ENCODE measurements around the gene ZFPL1.

ZFPL1 gene

DNA sequence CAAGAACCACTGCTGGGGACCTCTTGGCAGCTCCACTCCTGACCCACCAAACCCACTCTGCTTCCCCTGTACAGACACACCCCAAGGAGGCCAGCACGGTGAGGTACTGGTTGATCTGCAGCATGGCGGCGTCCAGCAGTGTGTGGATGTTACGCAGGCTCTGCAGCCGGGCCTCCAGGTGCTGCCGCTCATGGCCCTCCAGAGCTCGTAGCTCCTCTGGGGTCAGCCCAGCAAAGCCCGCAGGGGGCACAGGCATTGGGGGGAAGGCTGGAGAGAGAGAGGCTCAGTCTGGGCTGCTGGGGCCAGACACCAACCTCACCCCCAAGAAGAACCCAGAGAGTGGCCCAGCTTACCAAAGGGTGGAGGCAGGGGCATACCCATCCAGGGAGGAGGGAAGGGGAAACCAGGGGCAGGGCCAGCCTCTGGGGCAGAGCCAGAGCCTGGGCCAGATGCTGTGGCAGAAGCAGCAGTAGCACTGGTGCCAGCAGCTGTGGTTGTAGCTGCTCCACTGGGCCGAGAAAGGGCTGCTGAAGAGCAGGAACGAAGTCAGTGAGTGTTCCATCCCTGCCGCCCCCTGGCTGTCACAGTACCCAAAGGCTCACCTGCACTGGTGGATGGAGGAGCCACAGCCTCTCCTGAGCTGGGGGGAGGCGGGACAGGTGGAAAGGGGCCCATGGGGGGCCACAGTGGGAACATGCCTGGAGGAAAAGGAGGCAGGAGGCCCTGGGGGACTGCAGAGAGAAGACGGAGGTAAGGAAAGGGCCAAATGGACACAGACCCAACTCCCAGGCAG lies 45.8 kb downstream of the ZFPL1 start:
- no peak for DNase-seq (ENCODE audit: low read depth, low spot score)
- Histone ChIP-seq H3K27me3 (ENCODE audit: control insufficient read depth, insufficient read depth, low read length) (no peaks in the 10 kb centered on the region), H3K36me3 (ENCODE audit: control insufficient read depth, insufficient read depth, low read length) (peaks cover 47% of the 10 kb centered on the region), H3K4me3 (ENCODE audit: low read length) (no peak overlapping the region), H3K4me1 (ENCODE audit: control insufficient read depth, insufficient read depth, low read length) (peaks cover 2% of the 10 kb centered on the region; the same call in 1 of the 2 replicates), H3K27ac (ENCODE audit: low read length) (no peak overlapping the region), H3K9me3 (ENCODE audit: control insufficient read depth, insufficient read depth, low read length) (no peaks in the 10 kb centered on the region)
- no CpG with 5 or more reads among the region's 13 CpGs for WGBS (ENCODE audit: insufficient coverage, insufficient read length)

DNA sequence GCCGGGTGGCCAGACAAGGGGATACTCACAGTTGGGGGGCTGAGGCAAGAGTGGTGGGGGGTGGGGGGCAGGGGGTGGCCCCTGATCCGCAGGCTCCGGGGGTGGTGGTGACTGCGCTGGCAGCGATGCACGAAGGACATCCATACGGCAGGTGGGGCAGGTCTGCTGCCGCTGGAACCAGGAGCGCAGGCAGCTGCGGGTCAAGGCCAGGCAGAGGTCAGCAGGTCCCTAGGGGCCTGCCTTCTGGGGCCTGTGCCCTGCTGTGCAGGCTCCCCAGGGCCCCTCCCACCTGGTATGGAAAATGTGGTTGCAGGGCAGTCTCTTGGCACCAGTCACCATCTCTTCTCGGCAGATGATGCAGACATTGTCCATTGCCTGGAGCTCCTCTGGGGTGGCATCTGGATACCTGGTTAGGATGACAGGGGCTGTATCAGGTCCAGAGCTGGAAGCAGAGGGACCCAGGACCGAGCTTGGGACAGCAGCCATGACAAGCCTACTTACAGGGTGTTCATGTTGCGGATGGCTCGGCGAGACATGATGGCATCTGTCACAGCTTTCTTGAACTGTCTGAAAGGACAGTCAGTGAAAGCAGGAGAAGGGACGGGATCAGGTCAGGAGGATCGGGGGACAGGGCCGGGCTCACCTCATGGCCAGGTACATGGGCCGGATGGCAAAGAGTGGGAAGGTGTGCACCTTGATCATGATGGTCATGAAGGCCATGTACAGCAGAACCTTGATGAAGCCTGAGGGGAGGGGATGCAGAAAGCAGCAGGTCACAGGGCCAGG lies 46.8 kb downstream of the ZFPL1 start:
- no CpG with 5 or more reads among the region's 19 CpGs for WGBS (ENCODE audit: insufficient coverage, insufficient read length)
- Histone ChIP-seq H3K4me1 (ENCODE audit: control insufficient read depth, insufficient read depth, low read length) (peaks cover 2% of the 10 kb centered on the region; the same call in 1 of the 2 replicates), H3K36me3 (ENCODE audit: control insufficient read depth, insufficient read depth, low read length) (peaks cover 37% of the 10 kb centered on the region), H3K9me3 (ENCODE audit: control insufficient read depth, insufficient read depth, low read length) (no peaks in the 10 kb centered on the region), H3K4me3 (ENCODE audit: low read length) (no peak overlapping the region), H3K27me3 (ENCODE audit: control insufficient read depth, insufficient read depth, low read length) (no peaks in the 10 kb centered on the region), H3K27ac (ENCODE audit: low read length) (no peak overlapping the region)
- DNase-seq (ENCODE audit: low read depth, low spot score) = no peak

GRCh38 chr11:65131417-65131776 lies 47.4 kb downstream of the ZFPL1 start:
- DNase-seq (ENCODE audit: low read depth, low spot score) = no peak
- Histone ChIP-seq H3K27me3 (ENCODE audit: control insufficient read depth, insufficient read depth, low read length) (no peaks in the 10 kb centered on the region), H3K4me3 (ENCODE audit: low read length) (no peak overlapping the region), H3K9me3 (ENCODE audit: control insufficient read depth, insufficient read depth, low read length) (no peaks in the 10 kb centered on the region), H3K36me3 (ENCODE audit: control insufficient read depth, insufficient read depth, low read length) (peaks cover 34% of the 10 kb centered on the region), H3K27ac (ENCODE audit: low read length) (no peak overlapping the region), H3K4me1 (ENCODE audit: control insufficient read depth, insufficient read depth, low read length) (peaks cover 2% of the 10 kb centered on the region; the same call in 1 of the 2 replicates)
- no CpG with 5 or more reads among the region's 3 CpGs for WGBS (ENCODE audit: insufficient coverage, insufficient read length)

GRCh38 chr11:65131895-65132237 lies 47.8 kb downstream of the ZFPL1 start:
- Histone ChIP-seq H3K36me3 (ENCODE audit: control insufficient read depth, insufficient read depth, low read length) (peaks cover 30% of the 10 kb centered on the region), H3K27ac (ENCODE audit: low read length) (no peak overlapping the region), H3K4me1 (ENCODE audit: control insufficient read depth, insufficient read depth, low read length) (peaks cover 2% of the 10 kb centered on the region; the same call in 1 of the 2 replicates), H3K9me3 (ENCODE audit: control insufficient read depth, insufficient read depth, low read length) (no peaks in the 10 kb centered on the region), H3K27me3 (ENCODE audit: control insufficient read depth, insufficient read depth, low read length) (no peaks in the 10 kb centered on the region), H3K4me3 (ENCODE audit: low read length) (no peak overlapping the region)
- no peak for DNase-seq (ENCODE audit: low read depth, low spot score)
- no CpG with 5 or more reads among the region's 6 CpGs for WGBS (ENCODE audit: insufficient coverage, insufficient read length)

DNA sequence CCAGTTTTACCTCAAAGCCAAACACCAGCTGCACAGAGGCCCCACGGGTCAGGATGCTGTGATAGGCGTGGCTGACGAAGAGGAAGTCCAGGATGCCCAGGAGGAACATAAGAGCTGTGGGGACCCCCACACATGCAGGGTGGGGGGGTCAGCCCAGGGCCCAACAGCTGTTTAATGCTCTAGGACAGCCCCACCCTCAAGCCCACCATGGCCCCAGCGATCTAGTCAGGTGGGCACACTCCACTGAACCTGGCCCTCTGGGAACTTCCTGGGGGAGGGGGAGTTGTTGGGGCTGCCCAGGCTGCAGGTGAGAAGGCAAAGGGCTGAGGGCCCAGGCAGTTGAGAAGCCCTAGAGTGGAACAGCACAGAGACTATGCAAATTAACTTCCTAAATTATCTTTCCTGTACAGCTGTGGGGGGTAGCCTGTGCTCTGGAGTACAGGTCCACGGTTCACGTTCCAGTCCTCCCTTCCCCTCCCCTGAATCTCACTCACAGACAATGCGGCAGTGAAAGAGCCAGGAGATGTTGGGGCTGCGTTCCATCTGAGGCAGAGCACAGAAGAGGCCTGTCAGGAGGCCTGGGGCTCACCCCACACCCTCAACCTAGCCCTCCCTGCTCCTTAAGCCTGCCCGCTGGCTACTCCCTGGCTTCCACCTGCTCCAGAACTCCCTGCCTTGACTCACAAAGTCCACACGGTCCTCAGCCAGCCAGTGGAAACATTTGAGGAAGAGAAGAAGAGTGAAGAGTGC lies 48.4 kb downstream of the ZFPL1 start:
- no peak for DNase-seq (ENCODE audit: low read depth, low spot score)
- Histone ChIP-seq H3K27me3 (ENCODE audit: control insufficient read depth, insufficient read depth, low read length) (no peaks in the 10 kb centered on the region), H3K9me3 (ENCODE audit: control insufficient read depth, insufficient read depth, low read length) (no peaks in the 10 kb centered on the region), H3K27ac (ENCODE audit: low read length) (no peak overlapping the region), H3K4me1 (ENCODE audit: control insufficient read depth, insufficient read depth, low read length) (peaks cover 2% of the 10 kb centered on the region; the same call in 1 of the 2 replicates), H3K36me3 (ENCODE audit: control insufficient read depth, insufficient read depth, low read length) (peaks cover 28% of the 10 kb centered on the region), H3K4me3 (ENCODE audit: low read length) (no peak overlapping the region)
- no CpG with 5 or more reads among the region's 10 CpGs for WGBS (ENCODE audit: insufficient coverage, insufficient read length)

DNA sequence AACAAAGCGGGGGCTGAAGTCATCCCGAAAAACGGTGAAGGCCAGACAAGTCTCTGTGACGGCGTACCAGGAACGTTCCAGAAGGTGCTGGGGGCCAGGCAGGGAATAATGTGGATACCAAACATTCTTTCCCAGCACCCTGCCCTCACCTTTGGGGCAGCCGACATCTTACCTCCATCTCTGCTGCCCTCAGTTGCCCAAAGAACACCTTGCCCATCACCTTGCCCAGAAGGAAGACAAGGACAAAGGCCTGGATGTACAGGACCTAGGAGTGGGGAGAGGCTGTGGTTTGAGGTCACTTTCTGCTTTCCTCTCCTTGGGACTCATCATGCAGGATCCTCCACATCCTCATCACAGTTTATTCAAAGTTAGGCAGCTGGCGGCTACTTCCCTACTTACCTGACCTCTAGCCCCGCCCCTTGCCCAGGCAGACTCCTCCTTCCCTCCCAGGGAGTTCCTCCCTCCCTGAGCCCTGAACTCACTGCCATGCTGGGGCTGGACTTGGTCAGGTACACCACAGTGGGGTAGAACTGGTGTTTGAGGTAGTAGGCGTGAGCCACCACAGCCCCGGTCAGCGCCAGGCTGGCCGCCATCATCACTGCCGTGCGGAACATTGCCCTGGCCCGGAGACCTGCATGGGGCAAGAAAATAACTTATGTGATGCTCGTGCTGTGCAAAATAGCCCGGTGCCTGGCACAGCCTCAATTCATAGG lies 49.1 kb downstream of the ZFPL1 start:
- no peaks in the 10 kb centered on the region for H3K27me3 ChIP-seq (ENCODE audit: control insufficient read depth, insufficient read depth, low read length)
- peaks cover 2% of the 10 kb centered on the region; the same call in 1 of the 2 replicates for H3K4me1 ChIP-seq (ENCODE audit: control insufficient read depth, insufficient read depth, low read length)
- H3K27ac ChIP-seq (ENCODE audit: low read length) = no peak overlapping the region
- WGBS (ENCODE audit: insufficient coverage, insufficient read length) = no CpG with 5 or more reads among the region's 18 CpGs
- peak overlapping the region; percentile 90; the same call in 1 of the 2 replicates for H3K4me3 ChIP-seq (ENCODE audit: low read length)
- peaks cover 21% of the 10 kb centered on the region for H3K36me3 ChIP-seq (ENCODE audit: control insufficient read depth, insufficient read depth, low read length)
- DNase-seq (ENCODE audit: low read depth, low spot score) = no peak
- no peaks in the 10 kb centered on the region for H3K9me3 ChIP-seq (ENCODE audit: control insufficient read depth, insufficient read depth, low read length)

DNA sequence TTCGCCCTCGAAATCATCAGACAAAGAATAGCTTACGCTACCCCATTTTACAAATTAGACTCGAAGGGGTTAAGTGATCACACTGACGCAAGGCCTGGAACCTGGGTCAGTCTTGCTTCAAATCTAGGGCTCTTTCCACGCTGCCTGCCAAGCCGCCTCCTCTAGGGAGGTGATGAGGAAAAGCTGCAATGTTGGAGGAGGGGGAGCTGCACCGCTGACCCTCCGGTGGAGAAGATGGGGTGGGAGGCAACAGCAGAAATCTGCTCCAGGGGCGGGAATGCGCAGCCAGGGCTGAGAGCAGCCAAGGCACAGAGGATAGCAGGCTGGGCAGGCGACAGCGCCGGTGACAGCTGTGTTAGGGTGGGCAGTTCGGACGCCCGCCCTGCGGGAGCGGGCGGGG lies 49.7 kb downstream of the ZFPL1 start:
- DNase-seq (ENCODE audit: low read depth, low spot score) = no peak
- Histone ChIP-seq H3K4me1 (ENCODE audit: control insufficient read depth, insufficient read depth, low read length) (peaks cover 2% of the 10 kb centered on the region; the same call in 1 of the 2 replicates), H3K27ac (ENCODE audit: low read length) (no peak overlapping the region), H3K36me3 (ENCODE audit: control insufficient read depth, insufficient read depth, low read length) (peaks cover 19% of the 10 kb centered on the region), H3K27me3 (ENCODE audit: control insufficient read depth, insufficient read depth, low read length) (no peaks in the 10 kb centered on the region), H3K4me3 (ENCODE audit: low read length) (peak overlapping the region; percentile 90), H3K9me3 (ENCODE audit: control insufficient read depth, insufficient read depth, low read length) (no peaks in the 10 kb centered on the region)
- no CpG with 5 or more reads among the region's 20 CpGs for WGBS (ENCODE audit: insufficient coverage, insufficient read length)

DNA sequence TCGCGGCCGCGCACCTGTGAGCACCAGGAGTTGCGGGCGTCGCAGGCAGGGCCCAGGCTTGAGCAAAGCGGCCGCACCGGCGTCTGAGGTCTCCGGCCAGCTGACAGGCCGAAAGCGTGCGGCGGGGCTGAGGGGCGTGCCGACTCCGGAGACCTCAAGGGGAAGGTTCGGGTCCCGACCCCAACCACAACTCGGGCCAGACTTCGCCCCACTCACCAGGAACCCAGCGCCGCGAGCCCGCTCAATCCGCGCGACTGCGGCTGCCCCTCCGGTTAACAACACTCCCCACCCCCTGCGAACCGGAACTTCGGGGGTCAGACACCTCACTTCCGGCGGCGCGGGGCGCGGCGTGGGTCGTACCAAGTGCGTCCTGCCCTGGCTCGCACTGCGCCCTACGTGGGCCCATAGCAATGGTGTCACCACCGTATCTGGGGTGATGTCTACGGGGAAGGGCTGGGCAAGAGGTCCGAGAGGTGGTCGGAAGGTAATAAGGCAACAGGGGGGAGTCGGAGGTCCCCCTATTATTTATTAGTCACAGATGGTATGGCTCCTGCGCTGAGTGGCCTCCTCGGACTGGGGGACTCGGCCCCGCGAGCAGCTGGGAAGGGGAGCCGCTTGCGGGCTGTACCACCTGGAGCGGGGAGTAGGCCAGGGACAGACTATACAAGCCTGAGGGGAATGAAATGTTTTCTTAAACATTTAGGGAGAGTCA lies 50.4 kb downstream of the ZFPL1 start, which contains the start of gene SYVN1:
Gene SYVN1 (minus strand): TSS at position 280 of the 712 bp plus-strand sequence. CDS start 918 bp downstream, outside the sequence.
- DNase-seq (ENCODE audit: low read depth, low spot score) = no peak
- Histone ChIP-seq H3K4me1 (ENCODE audit: control insufficient read depth, insufficient read depth, low read length) (peaks cover 2% of the 10 kb centered on the region; the same call in 1 of the 2 replicates), H3K27ac (ENCODE audit: low read length) (no peak within 1 kb of the TSS), H3K27me3 (ENCODE audit: control insufficient read depth, insufficient read depth, low read length) (no peaks in the 10 kb centered on the region), H3K36me3 (ENCODE audit: control insufficient read depth, insufficient read depth, low read length) (peaks cover 19% of the 10 kb centered on the region), H3K9me3 (ENCODE audit: control insufficient read depth, insufficient read depth, low read length) (no peaks in the 10 kb centered on the region), H3K4me3 (ENCODE audit: low read length) (peak within 1 kb of the TSS; percentile 90)
- WGBS (ENCODE audit: insufficient coverage, insufficient read length) = no CpG with 5 or more reads among the region's 60 CpGs

DNA sequence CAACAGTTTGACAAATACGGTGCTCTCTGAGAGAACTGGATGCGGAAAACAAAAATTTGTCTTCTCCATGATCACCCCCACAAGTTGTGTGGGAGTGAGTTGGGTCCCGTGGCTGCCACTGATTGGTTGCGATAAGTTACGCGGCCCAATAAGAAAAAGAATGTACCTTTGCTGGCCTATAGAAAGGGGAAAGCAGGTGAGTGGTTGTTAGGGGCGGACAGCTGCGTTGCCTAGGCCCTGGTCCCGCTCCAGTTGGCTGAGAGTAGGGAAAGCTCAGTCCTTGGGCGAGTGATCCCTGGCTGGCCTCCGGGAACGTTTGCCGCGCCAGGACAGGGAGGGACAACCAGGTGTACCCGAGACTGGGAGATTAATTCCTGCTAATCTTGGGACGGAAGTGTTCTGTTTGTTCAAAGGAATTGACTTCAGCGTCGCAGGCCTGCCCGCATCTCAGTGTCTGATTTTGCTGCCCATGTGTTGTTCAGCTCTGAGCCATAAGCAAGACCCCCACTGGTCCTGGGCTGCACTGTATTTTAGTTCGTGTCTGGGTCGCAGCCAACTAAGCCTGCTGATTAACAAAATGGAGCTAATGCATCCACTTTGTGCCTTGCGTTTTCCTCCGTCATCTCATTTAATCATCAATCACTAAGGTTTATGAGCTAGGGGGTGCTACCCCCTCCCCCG lies 51.1 kb downstream of the ZFPL1 start:
- peak overlapping the region; percentile 90; the same call in 1 of the 2 replicates for H3K4me3 ChIP-seq (ENCODE audit: low read length)
- H3K36me3 ChIP-seq (ENCODE audit: control insufficient read depth, insufficient read depth, low read length) = peaks cover 14% of the 10 kb centered on the region
- H3K9me3 ChIP-seq (ENCODE audit: control insufficient read depth, insufficient read depth, low read length) = no peaks in the 10 kb centered on the region
- peaks cover 2% of the 10 kb centered on the region; the same call in 1 of the 2 replicates for H3K4me1 ChIP-seq (ENCODE audit: control insufficient read depth, insufficient read depth, low read length)
- H3K27me3 ChIP-seq (ENCODE audit: control insufficient read depth, insufficient read depth, low read length) = no peaks in the 10 kb centered on the region
- H3K27ac ChIP-seq (ENCODE audit: low read length) = no peak overlapping the region
- no CpG with 5 or more reads among the region's 24 CpGs for WGBS (ENCODE audit: insufficient coverage, insufficient read length)
- DNase-seq (ENCODE audit: low read depth, low spot score) = peak; percentile 89

Measured in iPS DF 6.9 (cell line).